GM15510 (cell line): ENCODE data around the gene PAX4.

Source experiments
- POLR2A ChIP-seq: IDR thresholded peaks from 3 replicates; pipeline ENCODE4 v1.6.1; 2011; ENCODE audit warnings: borderline replicate concordance; ENCODE audit not compliant: insufficient read length; ENCODE audit errors: extremely low read depth

PAX4 gene

GRCh38 chr7:127598318-127598717 lies 19.6 kb downstream of the PAX4 start:
- TF ChIP-seq POLR2A: no peak

- TF ChIP-seq POLR2A: no peak
Observed at GRCh38 chr7:127595737-127596136, 22.2 kb downstream of the PAX4 start.

GRCh38 chr7:127594490-127594889 lies 23.5 kb downstream of the PAX4 start:
- TF ChIP-seq POLR2A: no peak

DNA sequence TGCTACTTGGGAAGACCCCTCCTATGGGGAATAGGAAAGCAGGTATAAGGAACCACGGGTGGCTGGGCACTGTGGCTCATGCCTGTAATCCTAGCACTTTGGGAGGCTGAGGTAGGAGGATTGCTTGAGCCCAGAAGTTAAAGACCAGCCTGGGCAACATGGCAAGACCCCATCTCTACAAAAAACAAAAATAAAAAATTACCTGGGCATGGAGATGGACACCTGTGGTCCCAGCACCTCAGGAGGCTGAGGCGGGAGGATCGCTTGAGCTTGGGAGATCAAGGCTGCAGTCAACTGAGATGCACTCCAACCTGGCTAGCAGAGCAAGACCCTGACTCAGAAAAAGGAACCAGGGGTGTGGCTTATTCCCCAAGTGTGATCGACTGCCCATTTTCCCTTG lies 25.4 kb downstream of the PAX4 start:
- no peak for TF ChIP-seq POLR2A

DNA sequence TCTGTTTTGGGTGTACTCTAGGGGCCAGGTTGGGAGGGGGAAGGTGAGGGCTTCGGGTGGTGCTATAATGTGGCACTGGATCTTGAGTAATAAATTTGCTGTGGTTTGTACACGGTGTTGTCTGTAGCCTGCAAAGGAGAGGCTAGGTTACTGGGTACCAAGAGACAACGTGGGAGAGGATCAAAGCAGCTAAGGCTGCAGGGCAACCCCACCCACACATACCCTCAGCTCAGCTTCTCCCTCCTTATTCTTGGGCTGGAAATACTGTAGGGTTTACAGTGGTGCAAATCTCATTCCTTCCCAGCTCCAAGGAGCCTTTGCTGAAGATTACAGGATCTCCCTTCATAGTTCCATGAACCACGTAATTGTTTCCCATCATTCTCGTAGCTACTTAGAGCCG lies 26.4 kb downstream of the PAX4 start:
- no peak for TF ChIP-seq POLR2A

- TF ChIP-seq POLR2A: no peak
Observed at GRCh38 chr7:127591189-127591588, 26.8 kb downstream of the PAX4 start.

- TF ChIP-seq POLR2A: no peak
Observed at GRCh38 chr7:127589896-127590295, 28.0 kb downstream of the PAX4 start.

DNA sequence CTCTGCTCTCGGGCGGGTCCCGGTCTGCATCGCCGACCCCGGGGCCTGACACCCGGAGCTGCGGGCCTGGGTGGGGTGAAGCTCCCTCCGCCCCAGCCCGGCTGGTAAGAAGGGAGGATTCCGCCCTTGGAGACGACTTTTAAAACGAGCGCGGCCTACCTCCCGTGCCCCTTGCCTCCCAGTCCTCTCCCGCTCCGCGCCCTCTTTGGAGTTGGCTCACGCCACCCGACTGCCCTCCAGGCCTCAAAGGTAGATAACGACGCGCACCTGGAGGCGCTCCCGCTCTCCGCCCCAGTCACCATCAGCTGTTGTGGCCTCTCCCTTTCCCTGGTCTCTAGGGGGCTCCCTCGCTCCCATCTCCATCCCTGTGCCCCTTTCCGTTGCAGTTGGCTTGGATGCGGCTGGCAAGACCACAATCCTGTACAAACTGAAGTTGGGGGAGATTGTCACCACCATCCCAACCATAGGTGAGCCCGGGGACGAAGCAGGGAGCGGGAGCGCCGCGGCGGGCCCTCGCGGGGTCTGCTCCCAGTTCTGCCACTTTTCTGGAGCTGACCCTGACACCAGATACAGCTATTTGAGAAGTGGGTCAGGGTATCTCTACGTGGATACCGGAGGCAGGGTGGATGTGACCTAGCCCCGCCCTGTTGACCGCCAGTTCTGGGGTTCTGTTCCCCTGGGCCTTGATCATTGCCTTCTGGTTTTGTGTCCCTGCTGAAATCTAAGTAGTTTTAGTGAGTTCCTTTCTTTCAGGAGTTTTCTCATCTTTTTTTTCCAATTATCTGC lies 29.1 kb downstream of the PAX4 start:
- TF ChIP-seq POLR2A: no peak

GRCh38 chr7:127588019-127588696 lies 29.8 kb downstream of the PAX4 start, which contains the start of gene ARF5:
Gene ARF5, plus strand, starts transcription at chr7:127588411. Its CDS starts 88 bp downstream, at chr7:127588499.
- peak; percentile 71 for TF ChIP-seq POLR2A

DNA sequence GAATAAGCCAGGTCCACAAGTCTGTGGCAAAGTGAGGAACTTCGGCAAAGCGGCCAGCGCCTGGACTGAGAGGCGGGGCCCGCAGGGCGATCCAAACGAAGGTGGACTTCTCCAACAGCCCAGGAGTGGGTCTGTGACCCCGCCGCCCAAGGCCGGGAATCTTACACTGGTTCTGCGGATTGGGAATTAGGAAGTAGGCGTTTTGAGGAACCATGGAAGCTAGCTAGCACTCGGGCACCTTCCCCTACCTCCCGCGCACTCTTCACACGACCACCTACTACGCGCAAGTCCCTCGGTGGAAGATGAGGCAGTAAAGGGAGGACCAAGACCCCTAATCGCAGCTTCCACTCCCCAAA lies 30.3 kb downstream of the PAX4 start:
- no peak for TF ChIP-seq POLR2A

- TF ChIP-seq POLR2A: no peak
Observed at GRCh38 chr7:127586346-127586745, 31.6 kb downstream of the PAX4 start.

GRCh38 chr7:127585044-127585953 lies 32.6 kb downstream of the PAX4 start, which contains the start of gene GCC1:
Gene GCC1, minus strand, starts transcription at chr7:127585596. Its CDS starts 414 bp downstream, at chr7:127585182.
- peak; percentile 93 for TF ChIP-seq POLR2A

GRCh38 chr7:127584648-127585043 lies 33.3 kb downstream of the PAX4 start:
- TF ChIP-seq POLR2A: no peak

DNA sequence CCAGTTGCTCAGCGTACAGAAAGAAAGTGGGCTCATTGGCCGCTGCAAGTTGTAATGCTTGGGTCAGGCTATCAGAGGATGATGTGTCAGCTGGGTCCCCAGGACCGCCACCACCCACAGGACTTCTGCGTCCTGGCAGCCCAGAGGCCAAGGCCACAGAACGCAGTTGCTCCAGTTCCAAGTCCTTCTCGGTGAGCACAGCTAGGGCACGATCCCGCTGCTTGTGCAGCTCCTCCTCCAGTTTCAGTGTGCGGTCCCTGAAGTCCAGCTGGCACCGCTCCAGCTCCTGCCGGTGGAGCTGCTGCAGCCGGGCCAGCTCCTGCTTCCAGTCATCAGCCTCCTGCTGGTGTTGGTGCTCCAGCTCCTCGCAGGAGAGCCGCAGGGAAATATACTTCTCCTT lies 35.6 kb downstream of the PAX4 start:
- no peak for TF ChIP-seq POLR2A

- no peak for TF ChIP-seq POLR2A
Observed at GRCh38 chr7:127581716-127582115, 36.2 kb downstream of the PAX4 start.
